NCI-H226 (cell line): ENCODE measurements around the gene OOSP3.
"Not testable (repeated sequence)": the region's sequence is repeated elsewhere in the genome, so short reads cannot be mapped to it uniquely, and the experiment has no call there.

ENCODE experiments used
- DNase-seq: peaks from one replicate; pipeline ENCODE4 v3.0.0-alpha.2; 2015

The OOSP3 gene

GRCh38 chr11:59877784-59878183, 798 bp upstream of the OOSP3 start:
- DNase-seq = no peak

GRCh38 chr11:59879567-59879966, 985 bp downstream of the OOSP3 start:
- DNase-seq = no peak

GRCh38 chr11:59883597-59883996, 5.0 kb downstream of the OOSP3 start:
- no peak for DNase-seq

GRCh38 chr11:59887156-59887555, 8.6 kb downstream of the OOSP3 start:
- not testable (repeated sequence) for DNase-seq

- peak; percentile 3 for DNase-seq
Measured at GRCh38 chr11:59891781-59892181, 13.2 kb downstream of the OOSP3 start.

GRCh38 chr11:59894616-59895015, 16.0 kb downstream of the OOSP3 start:
- no peak for DNase-seq

- DNase-seq = no peak
Measured at GRCh38 chr11:59898046-59898445, 19.5 kb downstream of the OOSP3 start.

GRCh38 chr11:59898650-59899049, 20.1 kb downstream of the OOSP3 start:
- no peak for DNase-seq

- DNase-seq = no peak
Measured at GRCh38 chr11:59899532-59899931, 20.9 kb downstream of the OOSP3 start.

GRCh38 chr11:59900366-59901126, 22.0 kb downstream of the OOSP3 start:
- DNase-seq = no peak

- DNase-seq = peak; percentile 68
Measured at GRCh38 chr11:59901306-59901705, 22.7 kb downstream of the OOSP3 start.

- DNase-seq = not testable (repeated sequence)
Measured at GRCh38 chr11:59903569-59903968, 25.0 kb downstream of the OOSP3 start.

GRCh38 chr11:59918480-59918879, 39.9 kb downstream of the OOSP3 start:
- peak; percentile 49 for DNase-seq

- DNase-seq = peak; percentile 68
Measured at GRCh38 chr11:59918987-59919589, 40.5 kb downstream of the OOSP3 start.

- DNase-seq = no peak
Measured at GRCh38 chr11:59923813-59924212, 45.2 kb downstream of the OOSP3 start.

GRCh38 chr11:59931688-59932087, 53.1 kb downstream of the OOSP3 start:
- DNase-seq = no peak

GRCh38 chr11:59938132-59938531, 59.5 kb downstream of the OOSP3 start, which contains the start of gene OOSP1:
TSS of gene OOSP1 (plus strand) at chr11:59938432. CDS start at chr11:59938455, 23 bp downstream.
- no peak for DNase-seq

- no peak for DNase-seq
Measured at GRCh38 chr11:59938718-59939117, 60.1 kb downstream of the OOSP3 start.

- no peak for DNase-seq
Measured at GRCh38 chr11:59939482-59939881, 60.9 kb downstream of the OOSP3 start.

GRCh38 chr11:59941091-59941490, 62.5 kb downstream of the OOSP3 start:
- no peak for DNase-seq

GRCh38 chr11:59943997-59944714, 65.6 kb downstream of the OOSP3 start:
- peak; percentile 55 for DNase-seq

GRCh38 chr11:59944720-59945119, 66.1 kb downstream of the OOSP3 start:
- DNase-seq = no peak
